ENCODE results near the gene USF3. TPM values are rescaled to one million over a fixed set of nuclear protein-coding genes. Genes with fewer than 3 reads are reported as not detected.

The USF3 gene
- total RNA-seq, 8 experiments from 2014 or later, result 8.2 to 16.8 (median 9.7) TPM

DNA sequence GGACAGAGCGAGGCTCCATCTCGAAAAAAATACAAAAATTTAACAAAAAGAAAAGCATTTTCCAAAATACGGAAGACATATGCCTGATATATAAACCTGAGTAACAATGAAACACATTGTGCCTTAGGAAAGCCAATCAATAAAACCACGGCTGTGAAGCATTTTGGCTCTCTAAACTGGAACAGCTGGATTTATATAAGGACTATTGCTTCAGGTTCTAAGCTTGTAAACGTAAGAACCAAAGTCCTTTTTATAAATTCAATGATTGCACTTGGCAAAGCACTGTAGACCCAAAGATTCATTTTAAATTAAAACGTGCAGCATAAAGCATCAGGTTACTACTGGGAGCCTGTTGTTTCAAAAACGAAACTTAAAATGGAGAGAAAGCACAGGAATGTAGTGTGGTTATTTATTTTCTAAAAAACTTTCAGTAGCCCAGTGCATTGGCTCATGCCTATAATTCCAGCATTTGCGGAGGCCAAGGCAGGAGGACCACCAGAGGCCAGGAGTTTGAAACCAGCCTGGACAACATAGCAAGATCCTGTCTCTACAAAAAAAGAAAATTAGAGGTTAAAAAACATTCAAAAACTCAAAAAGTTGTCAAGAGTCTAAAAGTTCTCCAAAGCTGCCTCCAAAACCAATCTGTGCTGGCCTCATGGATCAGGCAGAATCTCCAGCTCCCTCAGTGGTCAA lies 61.5 kb downstream of the USF3 start:
- Histone ChIP-seq H3K4me3 (no peak overlapping the region), H3K27ac (no peak overlapping the region), H3K4me1 (replicated peaks in 1 of 2) (no peaks in the 10 kb centered on the region)
- in situ Hi-C loops (cut with MboI; ENCODE audit: low pct_unique_long_range_greater_than_20kb in 2 of 9, low sequenced_read_pairs in 9 of 9, unreplicated experiment in 9 of 9), result no loop called here
- WGBS, 10 experiments, result 47 to 100% (median 85%) methylated on average over 3 to 7 of the region's 8 CpGs
- ATAC-seq (replicated peaks in 6 of 8), result no peak

DNA sequence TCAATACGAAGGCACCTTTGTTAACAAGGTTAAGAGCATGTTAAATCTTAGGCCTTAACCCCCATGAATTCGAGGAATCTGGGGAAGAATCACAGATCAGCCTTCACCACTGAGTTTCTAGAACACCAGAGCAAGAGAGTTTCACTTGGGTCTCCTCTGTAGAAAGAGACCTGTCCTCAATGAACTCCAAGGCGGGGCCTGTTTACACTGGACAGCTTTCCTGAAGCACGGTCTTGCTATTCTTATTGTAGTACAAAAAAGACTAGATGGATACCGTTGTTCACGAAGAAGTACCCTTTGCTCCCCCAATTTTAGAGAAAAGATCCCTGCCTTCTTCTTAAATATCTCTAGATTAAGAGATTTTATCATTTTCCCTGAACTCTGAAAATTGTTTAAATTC lies 64.9 kb downstream of the USF3 start:
- H3K4me3 ChIP-seq, result no peak overlapping the region
- WGBS, 10 experiments, result 57 to 90% (median 83%) methylated on average over 1 to 6 of the region's 6 CpGs
- ATAC-seq (replicated peaks in 6 of 8), result no peak
- in situ Hi-C loops (cut with MboI; ENCODE audit: low pct_unique_long_range_greater_than_20kb in 2 of 9, low sequenced_read_pairs in 9 of 9, unreplicated experiment in 9 of 9), result no loop called here
- no peaks in the 10 kb centered on the region for H3K4me1 ChIP-seq (replicated peaks in 1 of 2)
- no peak overlapping the region for H3K27ac ChIP-seq

DNA sequence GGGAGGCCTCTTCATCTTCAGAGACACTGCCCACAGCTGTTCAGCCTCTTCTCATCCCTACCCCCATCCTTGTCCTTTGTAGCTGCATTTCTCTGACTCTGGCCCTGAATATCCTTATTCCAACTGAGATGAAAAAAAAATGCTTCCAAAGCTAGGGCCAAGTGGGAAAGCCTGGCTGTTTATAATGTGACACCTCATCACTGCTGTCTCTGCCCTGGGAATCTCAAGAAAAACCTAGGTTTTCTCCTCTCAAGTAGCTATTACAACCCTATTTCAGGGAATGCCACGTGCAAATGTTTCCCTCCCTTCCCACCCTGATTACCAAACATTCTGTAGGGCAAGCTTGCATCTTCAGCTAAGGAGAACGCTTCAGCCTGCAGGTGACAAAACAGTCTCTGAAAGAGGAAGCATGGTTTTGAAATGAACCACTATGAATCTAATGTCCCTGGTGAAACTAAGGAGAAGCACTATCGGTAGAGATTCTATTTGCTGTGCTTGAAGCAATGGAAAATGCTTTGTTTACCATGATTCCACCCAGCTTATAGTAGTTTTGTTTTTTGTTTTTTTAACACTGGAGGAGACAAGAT lies 65.4 kb downstream of the USF3 start:
- no peaks in the 10 kb centered on the region for H3K4me1 ChIP-seq (replicated peaks in 1 of 2)
- H3K27ac ChIP-seq, result no peak overlapping the region
- no peak for ATAC-seq (replicated peaks in 6 of 8)
- no peak overlapping the region for H3K4me3 ChIP-seq
- in situ Hi-C loops (cut with MboI; ENCODE audit: low pct_unique_long_range_greater_than_20kb in 2 of 9, low sequenced_read_pairs in 9 of 9, unreplicated experiment in 9 of 9), result no loop called here
- 0 to 88% (median 64%) methylated on average over 1 to 3 of the region's 3 CpGs; no CpG with 5 or more reads in 4 of the 10 experiments for WGBS, 10 experiments

- Histone ChIP-seq H3K4me1 (replicated peaks in 1 of 2) (no peaks in the 10 kb centered on the region), H3K27ac (no peak overlapping the region), H3K4me3 (no peak overlapping the region)
- in situ Hi-C loops (cut with MboI; ENCODE audit: low pct_unique_long_range_greater_than_20kb in 2 of 9, low sequenced_read_pairs in 9 of 9, unreplicated experiment in 9 of 9), result no loop called here
- ATAC-seq (replicated peaks in 6 of 8), result peak in 4 of 8 experiments; percentile 34 to 57 (median 52)
- WGBS, 10 experiments, result 40 to 91% (median 74%) methylated on average over 1 to 12 of the region's 16 CpGs; no CpG with 5 or more reads in 1 of the 10 experiments
Measured at GRCh38 chr3:113629584-113630421, 66.6 kb downstream of the USF3 start.

GRCh38 chr3:113628788-113629187 lies 67.7 kb downstream of the USF3 start:
- WGBS, 10 experiments, result 60 to 100% (median 83%) methylated on average over 3 to 5 of the region's 6 CpGs
- Histone ChIP-seq H3K4me1 (replicated peaks in 1 of 2) (no peaks in the 10 kb centered on the region), H3K27ac (no peak overlapping the region), H3K4me3 (no peak overlapping the region)
- no peak for ATAC-seq (replicated peaks in 6 of 8)
- in situ Hi-C loops (cut with MboI; ENCODE audit: low pct_unique_long_range_greater_than_20kb in 2 of 9, low sequenced_read_pairs in 9 of 9, unreplicated experiment in 9 of 9), result no loop called here

DNA sequence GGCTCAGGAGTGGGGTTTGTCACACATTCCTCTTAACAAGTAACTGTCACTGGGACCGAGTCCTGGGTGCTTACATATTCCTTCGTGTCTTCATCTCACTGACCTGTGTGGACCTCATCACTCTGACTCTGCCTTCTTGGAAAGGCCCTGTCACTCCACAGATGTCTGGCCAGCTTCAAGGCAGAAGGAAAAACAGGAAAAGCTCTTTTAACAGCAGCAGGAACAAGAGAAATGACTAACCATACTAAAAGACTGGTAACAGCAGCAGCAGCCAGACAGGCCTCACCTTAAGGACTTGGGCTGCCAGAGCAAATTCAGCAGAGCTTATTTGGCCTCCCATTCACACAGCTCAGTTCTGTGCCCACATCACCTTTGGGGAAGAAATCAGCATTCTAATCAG lies 68.1 kb downstream of the USF3 start:
- 60 to 94% (median 87%) methylated on average over 1 to 2 of the region's 2 CpGs; no CpG with 5 or more reads in 6 of the 10 experiments for WGBS, 10 experiments
- in situ Hi-C loops (cut with MboI; ENCODE audit: low pct_unique_long_range_greater_than_20kb in 2 of 9, low sequenced_read_pairs in 9 of 9, unreplicated experiment in 9 of 9), result no loop called here
- Histone ChIP-seq H3K27ac (no peak overlapping the region), H3K4me3 (no peak overlapping the region), H3K4me1 (replicated peaks in 1 of 2) (no peaks in the 10 kb centered on the region)
- no peak for ATAC-seq (replicated peaks in 6 of 8)

- Histone ChIP-seq H3K4me3 (no peak overlapping the region), H3K27ac (no peak overlapping the region), H3K4me1 (replicated peaks in 1 of 2) (no peaks in the 10 kb centered on the region)
- peak; percentile 54 to 94 (median 79) for ATAC-seq (replicated peaks in 6 of 8)
- in situ Hi-C loops (cut with MboI; ENCODE audit: low pct_unique_long_range_greater_than_20kb in 2 of 9, low sequenced_read_pairs in 9 of 9, unreplicated experiment in 9 of 9), result no loop called here
- WGBS, 10 experiments, result 0 to 76% (median 31%) methylated on average over 1 to 9 of the region's 10 CpGs
Measured at GRCh38 chr3:113626503-113627371, 69.7 kb downstream of the USF3 start.

DNA sequence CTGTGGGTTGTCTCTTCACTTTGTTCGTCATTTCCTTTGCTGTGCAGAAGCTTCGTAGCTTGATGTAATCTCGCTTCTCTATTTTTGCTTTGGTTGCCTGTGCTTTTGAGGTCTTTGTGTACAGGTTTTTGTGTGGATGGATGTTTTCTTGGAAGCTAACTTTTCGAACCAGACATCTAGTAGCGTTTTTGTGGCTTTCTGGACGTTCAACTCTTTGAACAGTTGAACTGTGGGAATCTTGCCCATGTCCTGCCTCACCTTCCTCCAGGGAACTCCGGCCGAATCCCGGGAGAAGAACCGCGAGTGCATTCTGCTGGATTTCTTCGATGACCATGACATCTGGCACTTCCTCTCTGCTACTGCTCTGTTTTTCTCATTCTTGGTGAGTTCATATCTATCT lies 70.6 kb downstream of the USF3 start:
- no peak for ATAC-seq (replicated peaks in 6 of 8)
- Histone ChIP-seq H3K4me1 (replicated peaks in 1 of 2) (no peaks in the 10 kb centered on the region), H3K4me3 (no peak overlapping the region), H3K27ac (no peak overlapping the region)
- WGBS, 10 experiments, result 50 to 98% (median 84%) methylated on average over 1 to 12 of the region's 12 CpGs
- in situ Hi-C loops (cut with MboI; ENCODE audit: low pct_unique_long_range_greater_than_20kb in 2 of 9, low sequenced_read_pairs in 9 of 9, unreplicated experiment in 9 of 9), result no loop called here

DNA sequence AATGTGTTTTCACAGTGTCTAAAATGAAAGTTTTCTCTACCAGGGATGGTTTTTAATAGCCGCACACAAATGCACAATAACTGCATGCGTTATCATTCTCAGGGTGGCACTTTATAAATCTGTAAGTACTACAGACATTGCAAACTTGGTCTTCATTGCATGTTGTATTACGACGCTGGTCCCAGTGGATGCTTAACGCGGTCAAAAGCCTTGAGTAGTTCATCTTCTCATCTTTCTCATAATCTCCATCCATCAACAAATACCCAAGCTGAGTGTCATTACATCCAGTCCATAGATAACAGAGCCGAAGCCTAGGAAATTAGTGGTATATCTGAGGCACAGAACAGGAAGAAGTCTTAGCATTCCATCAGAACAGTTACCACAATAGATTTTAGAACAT lies 72.6 kb downstream of the USF3 start:
- H3K4me3 ChIP-seq, result no peak overlapping the region
- in situ Hi-C loops (cut with MboI; ENCODE audit: low pct_unique_long_range_greater_than_20kb in 2 of 9, low sequenced_read_pairs in 9 of 9, unreplicated experiment in 9 of 9), result no loop called here
- no peak overlapping the region for H3K27ac ChIP-seq
- 70 to 100% (median 90%) methylated on average over 3 to 7 of the region's 7 CpGs; no CpG with 5 or more reads in 1 of the 10 experiments for WGBS, 10 experiments
- ATAC-seq (replicated peaks in 6 of 8), result no peak
- no peaks in the 10 kb centered on the region for H3K4me1 ChIP-seq (replicated peaks in 1 of 2)

- H3K4me1 ChIP-seq (replicated peaks in 1 of 2), result no peaks in the 10 kb centered on the region
- peak in 2 of 8 experiments; percentile 19 to 30 for ATAC-seq (replicated peaks in 6 of 8)
- H3K27ac ChIP-seq, result no peak overlapping the region
- WGBS, 10 experiments, result 18 to 81% (median 50%) methylated on average over 1 to 17 of the region's 19 CpGs
- no peak overlapping the region for H3K4me3 ChIP-seq
- in situ Hi-C loops (cut with MboI; ENCODE audit: low pct_unique_long_range_greater_than_20kb in 2 of 9, low sequenced_read_pairs in 9 of 9, unreplicated experiment in 9 of 9), result no loop called here
Measured at GRCh38 chr3:113623324-113623723, 73.1 kb downstream of the USF3 start.

DNA sequence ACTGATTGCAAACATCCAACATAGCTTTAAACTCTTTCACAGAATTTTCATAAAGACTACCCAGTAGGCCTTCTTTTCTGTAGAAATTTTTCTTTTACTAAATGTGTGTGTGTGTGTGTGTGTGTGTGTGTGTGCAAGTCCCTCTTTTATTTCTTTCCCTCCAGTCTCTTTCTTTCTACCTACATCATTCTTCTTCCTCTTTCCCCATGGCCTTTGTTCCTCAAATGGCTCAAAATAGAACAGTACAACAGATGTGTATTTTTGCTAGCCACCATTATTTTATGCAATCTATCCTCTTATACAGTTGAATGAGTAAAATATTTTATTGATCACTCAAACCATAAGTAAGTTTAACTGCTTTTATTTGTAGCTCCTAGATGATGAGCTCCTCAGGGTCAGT lies 76.4 kb downstream of the USF3 start:
- in situ Hi-C loops (cut with MboI; ENCODE audit: low pct_unique_long_range_greater_than_20kb in 2 of 9, low sequenced_read_pairs in 9 of 9, unreplicated experiment in 9 of 9), result no loop called here
- H3K4me3 ChIP-seq, result no peak overlapping the region
- no peak overlapping the region for H3K27ac ChIP-seq
- no peak for ATAC-seq (replicated peaks in 6 of 8)
- no peaks in the 10 kb centered on the region for H3K4me1 ChIP-seq (replicated peaks in 1 of 2)

- Histone ChIP-seq H3K27ac (no peak overlapping the region), H3K4me3 (no peak overlapping the region), H3K4me1 (replicated peaks in 1 of 2) (no peaks in the 10 kb centered on the region)
- in situ Hi-C loops (cut with MboI; ENCODE audit: low pct_unique_long_range_greater_than_20kb in 2 of 9, low sequenced_read_pairs in 9 of 9, unreplicated experiment in 9 of 9), result no loop called here
- 50 to 100% (median 86%) methylated on average over 1 to 2 of the region's 2 CpGs; no CpG with 5 or more reads in 3 of the 10 experiments for WGBS, 10 experiments
- ATAC-seq (replicated peaks in 6 of 8), result no peak
Measured at GRCh38 chr3:113617726-113618125, 78.7 kb downstream of the USF3 start.

DNA sequence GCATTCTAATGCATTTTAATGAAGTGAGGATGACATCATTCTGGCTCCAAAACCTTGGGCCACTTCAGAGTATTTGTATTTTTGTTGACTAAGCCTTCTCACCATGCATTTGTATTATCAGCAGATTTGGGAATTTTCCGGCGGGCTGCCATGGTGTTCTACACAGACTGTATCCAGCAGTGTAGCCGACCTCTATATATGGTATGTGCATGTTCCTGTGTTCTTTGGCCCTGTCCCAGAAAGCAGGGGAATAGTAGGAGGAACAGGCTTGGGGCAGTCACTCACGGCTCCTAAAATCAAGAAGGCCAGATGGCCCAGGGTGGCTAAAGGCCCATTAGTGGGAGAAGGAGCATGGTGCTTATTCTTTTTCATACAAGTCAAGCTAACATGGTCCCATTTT lies 80.5 kb downstream of the USF3 start:
- no peak overlapping the region for H3K4me3 ChIP-seq
- ATAC-seq (replicated peaks in 6 of 8), result peak in 2 of 8 experiments; percentile 38 to 55
- no peaks in the 10 kb centered on the region for H3K4me1 ChIP-seq (replicated peaks in 1 of 2)
- H3K27ac ChIP-seq, result no peak overlapping the region
- 20 to 100% (median 89%) methylated on average over 1 to 4 of the region's 4 CpGs; no CpG with 5 or more reads in 2 of the 10 experiments for WGBS, 10 experiments
- in situ Hi-C loops (cut with MboI; ENCODE audit: low pct_unique_long_range_greater_than_20kb in 2 of 9, low sequenced_read_pairs in 9 of 9, unreplicated experiment in 9 of 9), result no loop called here

Measured in motor neuron (in vitro differentiated cells).